Colonic mucosa (tissue), 4 donors: Measurements from ENCODE around the gene CDC20B. TPM values are rescaled to one million over a fixed set of nuclear protein-coding genes. Genes with fewer than 3 reads are reported as not detected.
A peak's percentile ranks its signal among the peaks of the same experiment; 100 is the strongest.

Source experiments
- DNase-seq: peaks from one replicate; pipeline ENCODE4 v3.0.0-alpha.2; 2020
- H3K27ac ChIP-seq: fragments of 200-600 bp; one replicate; pipeline ENCODE4 v1.8.0; 2021
- H3K27me3 ChIP-seq: fragments of 200-600 bp; one replicate; pipeline ENCODE4 v1.8.0; 2021
- H3K36me3 ChIP-seq: fragments of 200-600 bp; one replicate; pipeline ENCODE4 v1.8.0; 2021
- H3K4me1 ChIP-seq: fragments of 200-600 bp; one replicate; pipeline ENCODE4 v1.8.0; 2021; ENCODE audit warnings: mild to moderate bottlenecking
- H3K4me3 ChIP-seq: fragments of 200-600 bp; one replicate; pipeline ENCODE4 v1.8.0; 2021
- H3K9ac ChIP-seq, 2 donors: one replicate each; pipeline ENCODE4 v1.7.0; 2013; ENCODE audit warnings: control low read depth in 2 of 2, low read depth in 2 of 2, low read length in 2 of 2
- H3K9me3 ChIP-seq: fragments of 200-600 bp; one replicate; pipeline ENCODE4 v1.8.0; 2021
- intact Hi-C: fragments of 100-400 bp; cut with DNase I; formaldehyde crosslinking; loops from one replicate; pipeline ENCODE4 v1.14.1; 2022
- total RNA-seq, 2 donors: library from RNA; stranded (reverse); fragmentation: NEBNext Ultra II Directional in 1 of 2; extraction: Animal tissue kit (Norgen Biotek cat#: 25700) in 1 of 2; gene quantifications; one replicate each; pipeline ENCODE4 v1.2.1, GENCODE V29; 2021
- TF ChIP-seq, protein P1 (sequence below): fragments of 200-600 bp; IDR thresholded peaks from one replicate; pipeline ENCODE4 v1.8.0; 2022; ENCODE audit warnings: antibody characterized with exemption, mild to moderate bottlenecking
- donor health status: healthy.
- donor health status: DM: no; HTN: no; CAD: no.
- donor health status: DM: no; HTN: no; CAD: no.

Gene CDC20B, protein sequence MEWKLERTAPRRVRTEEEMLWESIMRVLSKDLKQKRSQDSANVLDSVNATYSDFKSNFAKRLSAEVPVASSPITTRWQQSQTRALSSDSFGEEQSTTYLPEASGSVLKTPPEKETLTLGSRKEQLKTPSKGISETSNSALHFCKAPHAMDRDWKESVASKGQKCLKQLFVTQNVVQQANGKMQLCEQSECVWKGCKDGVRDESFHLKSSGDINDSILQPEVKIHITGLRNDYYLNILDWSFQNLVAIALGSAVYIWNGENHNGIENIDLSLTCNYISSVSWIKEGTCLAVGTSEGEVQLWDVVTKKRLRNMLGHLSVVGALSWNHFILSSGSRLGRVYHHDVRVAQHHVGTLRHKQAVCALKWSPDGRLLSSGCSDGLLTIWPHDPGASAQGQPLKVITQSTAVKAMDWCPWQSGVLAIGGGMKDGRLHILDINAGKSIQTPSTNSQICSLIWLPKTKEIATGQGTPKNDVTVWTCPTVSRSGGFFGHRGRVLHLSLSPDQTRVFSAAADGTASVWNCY
- not detected for total RNA-seq

- Histone ChIP-seq H3K9me3 (no peaks in the 10 kb centered on the region), H3K27me3 (peaks cover 39% of the 10 kb centered on the region), H3K9ac (peak within 1 kb of the TSS; percentile 38 to 66), H3K4me3 (peak within 1 kb of the TSS; percentile 42), H3K4me1 (peaks cover 10% of the 10 kb centered on the region), H3K27ac (no peak within 1 kb of the TSS), H3K36me3 (no peaks in the 10 kb centered on the region)
- intact Hi-C loops, result loop anchor here (5.0 kb wide), 1 partner anchor 519 kb away; no protein-coding TSS in a partner anchor
- DNase-seq, result peak; percentile 76
- TF ChIP-seq, protein P1, sequence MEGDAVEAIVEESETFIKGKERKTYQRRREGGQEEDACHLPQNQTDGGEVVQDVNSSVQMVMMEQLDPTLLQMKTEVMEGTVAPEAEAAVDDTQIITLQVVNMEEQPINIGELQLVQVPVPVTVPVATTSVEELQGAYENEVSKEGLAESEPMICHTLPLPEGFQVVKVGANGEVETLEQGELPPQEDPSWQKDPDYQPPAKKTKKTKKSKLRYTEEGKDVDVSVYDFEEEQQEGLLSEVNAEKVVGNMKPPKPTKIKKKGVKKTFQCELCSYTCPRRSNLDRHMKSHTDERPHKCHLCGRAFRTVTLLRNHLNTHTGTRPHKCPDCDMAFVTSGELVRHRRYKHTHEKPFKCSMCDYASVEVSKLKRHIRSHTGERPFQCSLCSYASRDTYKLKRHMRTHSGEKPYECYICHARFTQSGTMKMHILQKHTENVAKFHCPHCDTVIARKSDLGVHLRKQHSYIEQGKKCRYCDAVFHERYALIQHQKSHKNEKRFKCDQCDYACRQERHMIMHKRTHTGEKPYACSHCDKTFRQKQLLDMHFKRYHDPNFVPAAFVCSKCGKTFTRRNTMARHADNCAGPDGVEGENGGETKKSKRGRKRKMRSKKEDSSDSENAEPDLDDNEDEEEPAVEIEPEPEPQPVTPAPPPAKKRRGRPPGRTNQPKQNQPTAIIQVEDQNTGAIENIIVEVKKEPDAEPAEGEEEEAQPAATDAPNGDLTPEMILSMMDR, result no peak
Observed at GRCh38 chr5:55172937-55173686, at the start of gene CDC20B. TSS of gene CDC20B (minus strand) at chr5:55173177. CDS start at chr5:55173000, 177 bp downstream.

DNA sequence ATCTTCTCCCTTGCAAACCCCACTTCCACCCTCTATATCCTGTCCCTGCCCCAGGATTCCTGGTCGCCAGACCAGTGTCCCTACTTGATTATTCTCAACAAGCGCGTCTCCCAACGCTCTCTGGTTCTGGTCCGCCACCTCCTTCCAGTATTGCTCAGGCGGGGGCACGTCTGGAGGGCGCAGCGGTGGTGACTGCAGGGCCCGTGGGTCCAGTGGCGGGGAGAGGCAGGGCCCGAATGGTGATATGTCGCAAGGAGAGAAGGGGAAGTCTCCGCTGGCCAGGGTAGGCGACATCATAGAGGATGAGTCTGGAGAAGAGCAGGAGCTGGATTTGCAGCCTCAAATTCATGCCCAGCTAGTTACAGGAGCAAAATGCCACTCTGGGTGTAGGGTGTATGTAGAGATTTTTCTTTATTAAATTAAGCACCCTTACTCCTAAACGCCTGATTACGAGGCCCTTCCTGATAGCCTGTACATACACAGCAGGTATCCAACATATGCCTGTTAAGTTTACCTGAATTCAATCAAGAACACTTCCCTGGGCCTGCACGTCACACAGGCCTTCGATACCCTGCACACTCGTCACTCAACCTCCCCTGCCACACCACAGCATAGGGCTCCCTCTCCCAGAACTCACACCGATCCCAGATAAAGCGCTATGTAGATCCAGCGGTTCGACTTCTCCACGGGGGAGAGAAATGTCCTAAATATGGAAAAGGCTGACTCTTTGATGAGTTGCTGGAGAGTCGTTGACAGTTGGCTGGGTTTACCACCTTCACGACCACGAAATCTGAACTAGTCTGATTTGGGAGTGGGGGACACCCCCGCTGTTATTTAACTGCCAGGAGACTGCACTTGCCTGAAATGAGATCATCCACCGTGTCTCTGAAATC lies 49.4 kb upstream of the CDC20B start:
- Histone ChIP-seq H3K36me3 (no peaks in the 10 kb centered on the region), H3K27me3 (peaks cover 73% of the 10 kb centered on the region), H3K4me1 (peaks cover 12% of the 10 kb centered on the region), H3K9ac (no peak overlapping the region), H3K4me3 (no peak overlapping the region), H3K27ac (no peak overlapping the region), H3K9me3 (no peaks in the 10 kb centered on the region)
- DNase-seq, result no peak
- intact Hi-C loops, result loop anchor here (5.0 kb wide), 1 partner anchor 35 kb away; no protein-coding TSS in a partner anchor
- TF ChIP-seq, protein P1, result no peak

- H3K27me3 ChIP-seq, result peaks cover 56% of the 10 kb centered on the region
- H3K9me3 ChIP-seq, result no peaks in the 10 kb centered on the region
- intact Hi-C loops, result loop anchor here (5.0 kb wide), 1 partner anchor 33 kb away; no protein-coding TSS in a partner anchor
- peak; percentile 65 for DNase-seq
- peak overlapping the region; percentile 36 for H3K4me3 ChIP-seq
- no peaks in the 10 kb centered on the region for H3K36me3 ChIP-seq
- H3K9ac ChIP-seq, result peak overlapping the region; percentile 27 to 70
- H3K4me1 ChIP-seq, result peaks cover 8% of the 10 kb centered on the region
- TF ChIP-seq, protein P1, result no peak
- H3K27ac ChIP-seq, result no peak overlapping the region
Observed at GRCh38 chr5:55220433-55221185, 47.6 kb upstream of the CDC20B start.

- DNase-seq, result no peak
- intact Hi-C loops, result loop anchor here (5.0 kb wide), 1 partner anchor 32 kb away; no protein-coding TSS in a partner anchor
Observed at GRCh38 chr5:55219770-55220169, 46.8 kb upstream of the CDC20B start.

More at GRCh38 chr5:55219770-55220169, 46.8 kb upstream of the CDC20B start:
- Histone ChIP-seq H3K27me3 (peaks cover 48% of the 10 kb centered on the region), H3K9ac (peak overlapping the region in 1 of 2 donors; percentile 70), H3K27ac (no peak overlapping the region), H3K4me1 (peaks cover 8% of the 10 kb centered on the region), H3K9me3 (no peaks in the 10 kb centered on the region), H3K36me3 (no peaks in the 10 kb centered on the region), H3K4me3 (no peak overlapping the region)
- TF ChIP-seq, protein P1, result no peak
